Neural crest cell (in vitro differentiated cells): ENCODE results near the gene GNE. TPM values are rescaled to one million over a fixed set of nuclear protein-coding genes. Genes with fewer than 3 reads are reported as not detected.
"Not testable (repeated sequence)": the region's sequence is repeated elsewhere in the genome, so short reads cannot be mapped to it uniquely, and the experiment has no call there.

ENCODE experiments used
- DNase-seq: peaks from one replicate; pipeline ENCODE4 v3.0.0; 2021; ENCODE audit warnings: low read depth, mixed read lengths, low spot score
- H3K27ac Mint-ChIP-seq: one replicate; pipeline ENCODE4 v1.8.0; 2021; ENCODE audit warnings: mild to moderate bottlenecking, mixed read lengths; ENCODE audit not compliant: unreplicated experiment
- H3K27me3 Mint-ChIP-seq: 2 replicates; pipeline ENCODE4 v1.8.0; 2021; ENCODE audit warnings: low read depth, mild to moderate bottlenecking, mixed read lengths
- H3K36me3 Mint-ChIP-seq: 2 replicates; pipeline ENCODE4 v1.8.0; 2021; ENCODE audit warnings: low read depth, mild to moderate bottlenecking, mixed read lengths
- H3K4me1 Mint-ChIP-seq: 2 replicates; pipeline ENCODE4 v1.8.0; 2021; ENCODE audit warnings: mixed read lengths
- H3K4me3 Mint-ChIP-seq: one replicate; pipeline ENCODE4 v1.8.0; 2021; ENCODE audit warnings: mild to moderate bottlenecking, mixed read lengths
- H3K9me3 Mint-ChIP-seq: 2 replicates; pipeline ENCODE4 v1.8.0; 2021; ENCODE audit warnings: mixed read lengths
- total RNA-seq: library from RNA; stranded (reverse); gene quantifications from 2 replicates; pipeline ENCODE4 v1.2.1, GENCODE V29; 2021
- TF ChIP-seq, protein P1 (sequence below): fragments of 200-600 bp; sonication (generic); conservative IDR thresholded peaks from 2 replicates; pipeline ENCODE4 v1.5.0; 2021; ENCODE audit warnings: antibody characterized with exemption, mild to moderate bottlenecking

GNE gene
- total RNA-seq, 1 donor from 2014 or later: 24.6 TPM

DNA sequence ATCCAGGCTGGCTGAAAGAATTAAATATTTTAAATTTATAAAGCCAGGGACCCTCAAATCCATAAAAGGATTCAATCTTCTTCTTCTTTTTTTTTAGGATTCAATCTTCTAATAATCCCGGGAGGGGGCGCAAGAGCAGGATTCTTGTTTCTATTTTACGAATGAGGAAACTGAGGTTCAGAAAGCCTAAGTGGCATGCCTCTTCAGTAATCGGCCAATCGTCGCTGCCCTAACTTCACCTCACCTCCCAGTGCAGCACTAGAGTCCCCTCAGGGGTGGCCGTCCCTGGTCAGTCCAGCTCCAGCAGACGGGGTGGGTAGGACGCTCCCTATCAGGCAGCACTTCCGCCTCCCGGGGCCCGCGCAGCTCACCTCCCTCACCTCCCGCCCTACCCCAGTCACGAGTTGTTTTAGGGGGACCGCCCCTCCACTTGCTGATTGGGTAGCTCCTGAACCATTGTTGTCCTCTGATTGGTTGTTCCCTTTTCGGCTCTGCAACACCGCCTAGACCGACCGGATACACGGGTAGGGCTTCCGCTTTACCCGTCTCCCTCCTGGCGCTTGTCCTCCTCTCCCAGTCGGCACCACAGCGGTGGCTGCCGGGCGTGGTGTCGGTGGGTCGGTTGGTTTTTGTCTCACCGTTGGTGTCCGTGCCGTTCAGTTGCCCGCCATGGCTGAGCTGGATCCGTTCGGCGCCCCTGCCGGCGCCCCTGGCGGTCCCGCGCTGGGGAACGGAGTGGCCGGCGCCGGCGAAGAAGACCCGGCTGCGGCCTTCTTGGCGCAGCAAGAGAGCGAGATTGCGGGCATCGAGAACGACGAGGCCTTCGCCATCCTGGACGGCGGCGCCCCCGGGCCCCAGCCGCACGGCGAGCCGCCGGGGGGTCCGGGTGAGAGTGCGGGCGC lies 67.6 kb downstream of the GNE start, which contains the start of gene CLTA:
Gene CLTA, plus strand, starts transcription at position 534 of the 902 bp plus-strand sequence. Its CDS starts 136 bp downstream, at position 670.
- TF ChIP-seq, protein P1, sequence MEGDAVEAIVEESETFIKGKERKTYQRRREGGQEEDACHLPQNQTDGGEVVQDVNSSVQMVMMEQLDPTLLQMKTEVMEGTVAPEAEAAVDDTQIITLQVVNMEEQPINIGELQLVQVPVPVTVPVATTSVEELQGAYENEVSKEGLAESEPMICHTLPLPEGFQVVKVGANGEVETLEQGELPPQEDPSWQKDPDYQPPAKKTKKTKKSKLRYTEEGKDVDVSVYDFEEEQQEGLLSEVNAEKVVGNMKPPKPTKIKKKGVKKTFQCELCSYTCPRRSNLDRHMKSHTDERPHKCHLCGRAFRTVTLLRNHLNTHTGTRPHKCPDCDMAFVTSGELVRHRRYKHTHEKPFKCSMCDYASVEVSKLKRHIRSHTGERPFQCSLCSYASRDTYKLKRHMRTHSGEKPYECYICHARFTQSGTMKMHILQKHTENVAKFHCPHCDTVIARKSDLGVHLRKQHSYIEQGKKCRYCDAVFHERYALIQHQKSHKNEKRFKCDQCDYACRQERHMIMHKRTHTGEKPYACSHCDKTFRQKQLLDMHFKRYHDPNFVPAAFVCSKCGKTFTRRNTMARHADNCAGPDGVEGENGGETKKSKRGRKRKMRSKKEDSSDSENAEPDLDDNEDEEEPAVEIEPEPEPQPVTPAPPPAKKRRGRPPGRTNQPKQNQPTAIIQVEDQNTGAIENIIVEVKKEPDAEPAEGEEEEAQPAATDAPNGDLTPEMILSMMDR: peak; percentile 66
- H3K4me3 Mint-ChIP-seq: peak within 1 kb of the TSS; percentile 93
- H3K4me1 Mint-ChIP-seq: peaks cover 50% of the 10 kb centered on the region
- H3K27ac Mint-ChIP-seq: peak within 1 kb of the TSS; percentile 91
- peak; percentile 87 for DNase-seq
- peaks cover 9% of the 10 kb centered on the region for H3K27me3 Mint-ChIP-seq
- H3K36me3 Mint-ChIP-seq: peaks cover 5% of the 10 kb centered on the region
- H3K9me3 Mint-ChIP-seq: no peaks in the 10 kb centered on the region

DNA sequence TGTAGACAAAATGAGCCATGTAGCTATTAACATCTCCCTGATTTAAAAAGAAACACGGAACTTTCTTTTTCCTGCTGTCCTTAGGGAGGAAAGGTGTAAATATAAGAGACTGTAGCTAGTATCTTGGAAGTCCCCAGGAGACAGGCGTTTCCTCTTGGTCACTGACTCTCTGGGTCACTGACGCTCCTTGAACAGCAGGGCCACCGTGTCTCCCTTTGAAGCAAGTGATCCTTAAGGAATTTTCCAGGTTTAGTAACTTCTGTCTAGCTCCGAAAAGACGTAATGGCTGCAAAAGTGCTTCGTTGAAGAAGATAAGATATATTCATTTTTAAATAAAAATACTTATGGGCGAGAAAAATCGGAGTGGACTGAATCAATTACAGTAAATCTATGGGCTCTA lies 68.3 kb downstream of the GNE start:
- TF ChIP-seq, protein P1: no peak
- Mint-ChIP-seq H3K27ac (peak overlapping the region; percentile 36), H3K27me3 (peaks cover 9% of the 10 kb centered on the region), H3K4me1 (peaks cover 49% of the 10 kb centered on the region), H3K36me3 (peaks cover 3% of the 10 kb centered on the region), H3K4me3 (peak overlapping the region; percentile 93), H3K9me3 (no peaks in the 10 kb centered on the region)
- DNase-seq: no peak

DNA sequence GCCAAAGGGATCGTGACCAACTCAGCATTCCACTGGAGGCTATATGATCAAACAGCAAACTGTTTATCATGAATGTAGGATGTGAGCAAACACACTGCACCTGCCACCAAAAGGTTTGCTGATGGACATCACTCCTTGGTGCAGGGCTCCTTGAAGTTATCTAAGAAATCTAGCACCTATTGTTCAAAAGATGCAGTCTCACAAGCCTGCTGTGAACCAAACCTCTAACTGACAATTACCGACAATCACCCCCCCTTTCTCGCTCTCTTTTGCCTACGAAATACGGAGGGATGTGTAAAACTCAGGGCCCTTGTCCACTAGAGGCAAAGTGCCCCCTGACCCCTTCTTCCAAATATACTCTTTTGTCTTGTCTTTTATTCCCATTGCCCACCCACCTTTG lies 70.0 kb downstream of the GNE start:
- no peak overlapping the region for H3K27ac Mint-ChIP-seq
- H3K9me3 Mint-ChIP-seq: no peaks in the 10 kb centered on the region
- H3K4me1 Mint-ChIP-seq: peaks cover 33% of the 10 kb centered on the region
- no peak overlapping the region for H3K4me3 Mint-ChIP-seq
- DNase-seq: no peak
- TF ChIP-seq, protein P1: no peak
- H3K36me3 Mint-ChIP-seq: no peaks in the 10 kb centered on the region
- H3K27me3 Mint-ChIP-seq: peaks cover 9% of the 10 kb centered on the region

DNA sequence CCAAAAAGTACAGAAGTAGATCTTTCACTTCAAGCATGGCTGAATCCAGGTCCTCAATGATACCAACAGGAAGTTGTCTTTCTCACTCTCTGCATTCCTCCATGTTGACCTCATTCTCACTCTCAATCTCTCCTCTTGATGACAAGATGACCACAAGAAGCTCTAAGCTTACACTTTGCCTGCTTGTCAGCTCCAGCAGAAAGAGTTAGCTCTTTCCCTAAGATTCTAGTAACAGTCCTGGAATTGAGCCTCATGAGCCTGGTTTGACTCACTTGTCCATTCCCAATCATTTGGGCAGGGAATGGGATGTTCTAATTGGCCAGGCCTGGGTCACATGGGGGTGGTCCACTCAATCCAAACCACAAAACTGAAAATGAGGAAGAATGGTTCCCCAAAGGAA lies 70.8 kb downstream of the GNE start:
- TF ChIP-seq, protein P1: no peak
- no peak for DNase-seq
- H3K27ac Mint-ChIP-seq: no peak overlapping the region
- no peaks in the 10 kb centered on the region for H3K9me3 Mint-ChIP-seq
- peaks cover 9% of the 10 kb centered on the region for H3K27me3 Mint-ChIP-seq
- peak overlapping the region; percentile 2 for H3K4me3 Mint-ChIP-seq
- H3K36me3 Mint-ChIP-seq: no peaks in the 10 kb centered on the region
- H3K4me1 Mint-ChIP-seq: peaks cover 25% of the 10 kb centered on the region

DNA sequence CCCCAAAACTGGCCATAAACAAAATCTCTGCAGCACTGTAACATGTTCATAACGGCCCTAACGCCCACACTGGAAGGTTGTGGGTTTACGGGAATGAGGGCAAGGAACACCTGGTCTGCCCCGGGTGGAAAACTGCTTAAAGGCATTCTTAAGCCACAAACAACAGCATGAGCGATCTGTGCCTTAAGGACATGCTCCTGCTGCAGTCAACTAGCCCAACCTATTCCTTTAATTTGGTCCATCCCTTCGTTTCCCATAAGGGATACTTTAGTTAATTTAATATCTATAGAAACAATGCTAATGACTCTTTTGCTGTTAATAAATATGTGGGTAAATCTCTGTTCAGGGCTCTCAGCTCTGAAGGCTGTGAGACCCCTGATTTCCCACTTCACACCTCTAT lies 78.0 kb downstream of the GNE start:
- H3K27me3 Mint-ChIP-seq, H3K36me3 Mint-ChIP-seq: not testable (repeated sequence)

DNA sequence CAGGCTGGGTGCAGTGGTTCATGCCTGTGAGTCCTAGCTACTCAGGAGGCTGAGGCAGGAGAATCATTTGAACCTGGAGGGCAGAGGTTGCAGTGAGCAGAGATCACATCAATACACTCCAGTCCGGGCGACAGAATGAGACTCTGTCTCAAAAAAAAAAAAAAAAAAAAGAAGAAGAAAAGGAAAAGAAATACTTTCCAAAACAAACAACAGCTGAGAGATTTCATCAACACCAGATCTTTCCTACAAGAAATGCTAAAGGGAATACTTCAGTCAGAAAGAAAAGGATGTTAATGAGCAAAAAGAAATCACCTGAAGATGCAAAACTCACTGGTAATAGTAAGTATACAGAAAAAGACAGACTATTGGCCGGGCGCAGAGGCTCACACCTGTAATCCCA lies 80.7 kb downstream of the GNE start:
- no peaks in the 10 kb centered on the region for H3K4me1 Mint-ChIP-seq
- peaks cover 5% of the 10 kb centered on the region for H3K9me3 Mint-ChIP-seq
- H3K4me3 Mint-ChIP-seq: no peak overlapping the region
- TF ChIP-seq, protein P1: no peak
- no peak for DNase-seq
- peaks cover 6% of the 10 kb centered on the region for H3K27me3 Mint-ChIP-seq
- H3K36me3 Mint-ChIP-seq: no peaks in the 10 kb centered on the region
- no peak overlapping the region for H3K27ac Mint-ChIP-seq

More for the DNA sequence above, 78.0 kb downstream of the GNE start:
- H3K27ac Mint-ChIP-seq, H3K4me1 Mint-ChIP-seq, DNase-seq, H3K9me3 Mint-ChIP-seq, H3K4me3 Mint-ChIP-seq: not testable (repeated sequence)

DNA sequence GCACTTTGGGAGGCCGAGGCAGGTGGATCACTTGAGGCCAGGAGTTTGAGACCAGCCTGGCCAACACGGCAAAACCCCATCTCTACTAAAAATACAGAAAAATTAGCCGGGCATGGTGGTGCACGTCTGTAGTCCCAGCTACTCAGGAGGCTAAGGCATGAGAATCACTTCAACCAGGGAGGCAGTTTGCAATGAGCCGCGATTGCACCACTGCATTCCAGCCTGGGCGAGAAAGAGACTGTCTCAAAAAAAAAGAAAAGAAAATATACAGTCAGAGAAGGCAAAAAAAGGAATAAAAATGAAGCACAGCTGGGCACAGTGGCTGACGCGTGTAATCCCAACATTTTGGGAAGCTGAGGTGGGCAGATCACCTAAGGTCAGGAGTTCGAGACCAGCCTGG lies 81.8 kb downstream of the GNE start:
- H3K36me3 Mint-ChIP-seq, H3K4me1 Mint-ChIP-seq, H3K27ac Mint-ChIP-seq, DNase-seq, H3K9me3 Mint-ChIP-seq, H3K27me3 Mint-ChIP-seq, H3K4me3 Mint-ChIP-seq: not testable (repeated sequence)

DNA sequence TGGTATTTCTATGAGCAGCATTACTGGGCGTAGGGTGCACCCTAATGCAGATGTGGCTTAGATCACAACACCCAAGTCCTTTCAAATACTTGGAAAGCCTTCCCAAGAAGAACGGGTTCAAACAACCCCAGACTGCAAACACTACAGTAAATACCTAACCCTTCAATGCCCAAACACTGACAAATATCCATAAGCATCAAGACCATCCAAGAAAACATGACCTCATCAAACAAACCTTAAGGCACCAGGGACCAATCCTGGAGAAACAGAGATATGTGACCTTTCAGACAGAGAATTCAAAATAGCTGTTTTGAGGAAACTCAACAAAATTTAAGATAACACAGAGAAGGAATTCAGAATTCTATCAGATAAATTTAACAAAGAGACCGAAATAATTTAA lies 83.0 kb downstream of the GNE start:
- not testable (repeated sequence) for H3K36me3 Mint-ChIP-seq, H3K9me3 Mint-ChIP-seq, H3K4me3 Mint-ChIP-seq, H3K27me3 Mint-ChIP-seq, H3K4me1 Mint-ChIP-seq, DNase-seq, H3K27ac Mint-ChIP-seq
